Activated T-helper 2 cell treated with anti-CD3 and anti-CD28 coated beads, Interferon-gamma antibody, Interleukin-2, Interleukin-4, amounts not matched to agents 10 μg/mL and 5 μg/mL and 100 μg/mL, durations not matched to agents 14 hours and 24 hours and 36 hours (primary cell): ENCODE results near the gene MYEF2. TPM values are rescaled to one million over a fixed set of nuclear protein-coding genes. Genes with fewer than 3 reads are reported as not detected.

Experiments
- DNase-seq: peaks from one replicate; pipeline ENCODE4 v3.0.0; 2021; ENCODE audit warnings: low spot score
- H3K27ac Mint-ChIP-seq: one replicate; pipeline ENCODE4 v1.8.0; 2021; ENCODE audit warnings: mixed read lengths
- H3K27me3 Mint-ChIP-seq: one replicate; pipeline ENCODE4 v1.8.0; 2021; ENCODE audit warnings: low read depth, mixed read lengths
- H3K36me3 Mint-ChIP-seq: one replicate; pipeline ENCODE4 v1.8.0; 2021; ENCODE audit warnings: low read depth, mixed read lengths
- H3K4me1 Mint-ChIP-seq: one replicate; pipeline ENCODE4 v1.8.0; 2021; ENCODE audit warnings: low read depth, mixed read lengths
- H3K4me3 Mint-ChIP-seq: one replicate; pipeline ENCODE4 v1.8.0; 2021; ENCODE audit warnings: low read depth, mild to moderate bottlenecking, moderate library complexity, mixed read lengths
- H3K9me3 Mint-ChIP-seq: one replicate; pipeline ENCODE4 v1.8.0; 2021; ENCODE audit warnings: mixed read lengths
- intact Hi-C: fragments of 100-400 bp; cut with micrococcal nuclease; formaldehyde crosslinking; loops from one replicate; pipeline ENCODE4 v1.15.1; 2023
- total RNA-seq: library from RNA; stranded (reverse); gene quantifications from 2 replicates; pipeline ENCODE4 v1.2.3, GENCODE V29; 2022

MYEF2 gene
- total RNA-seq, 1 donor from 2014 or later, result 36.3 TPM

- H3K9me3 Mint-ChIP-seq, result no peaks in the 10 kb centered on the region
- intact Hi-C loops, result no loop called here
- DNase-seq, result no peak
- H3K36me3 Mint-ChIP-seq, result no peaks in the 10 kb centered on the region
- peaks cover 8% of the 10 kb centered on the region for H3K27me3 Mint-ChIP-seq
- H3K4me1 Mint-ChIP-seq, result no peaks in the 10 kb centered on the region
- no peak overlapping the region for H3K4me3 Mint-ChIP-seq
- H3K27ac Mint-ChIP-seq, result no peak overlapping the region
Measured at GRCh38 chr15:48096813-48097212, 81.3 kb downstream of the MYEF2 start.

GRCh38 chr15:48096355-48096786 is 81.7 kb downstream of the MYEF2 start:
- H3K36me3 Mint-ChIP-seq, result no peaks in the 10 kb centered on the region
- H3K4me3 Mint-ChIP-seq, result no peak overlapping the region
- no peak overlapping the region for H3K27ac Mint-ChIP-seq
- no peaks in the 10 kb centered on the region for H3K4me1 Mint-ChIP-seq
- no peak for DNase-seq
- H3K27me3 Mint-ChIP-seq, result peaks cover 8% of the 10 kb centered on the region
- no peaks in the 10 kb centered on the region for H3K9me3 Mint-ChIP-seq
- intact Hi-C loops, result no loop called here

- Mint-ChIP-seq H3K9me3 (no peaks in the 10 kb centered on the region), H3K4me3 (no peak overlapping the region), H3K27me3 (no peaks in the 10 kb centered on the region), H3K36me3 (no peaks in the 10 kb centered on the region), H3K4me1 (no peaks in the 10 kb centered on the region), H3K27ac (no peak overlapping the region)
- no peak for DNase-seq
- intact Hi-C loops, result no loop called here
Measured at GRCh38 chr15:48091522-48091921, 86.6 kb downstream of the MYEF2 start.

- no peaks in the 10 kb centered on the region for H3K36me3 Mint-ChIP-seq
- no peaks in the 10 kb centered on the region for H3K27me3 Mint-ChIP-seq
- intact Hi-C loops, result no loop called here
- H3K27ac Mint-ChIP-seq, result no peak overlapping the region
- no peak overlapping the region for H3K4me3 Mint-ChIP-seq
- H3K4me1 Mint-ChIP-seq, result no peaks in the 10 kb centered on the region
- no peak for DNase-seq
- no peaks in the 10 kb centered on the region for H3K9me3 Mint-ChIP-seq
Measured at GRCh38 chr15:48090666-48091065, 87.4 kb downstream of the MYEF2 start.

GRCh38 chr15:48090115-48090514 is 88.0 kb downstream of the MYEF2 start:
- no peaks in the 10 kb centered on the region for H3K36me3 Mint-ChIP-seq
- H3K27me3 Mint-ChIP-seq, result no peaks in the 10 kb centered on the region
- no peak for DNase-seq
- H3K4me1 Mint-ChIP-seq, result no peaks in the 10 kb centered on the region
- intact Hi-C loops, result no loop called here
- no peak overlapping the region for H3K27ac Mint-ChIP-seq
- no peak overlapping the region for H3K4me3 Mint-ChIP-seq
- H3K9me3 Mint-ChIP-seq, result no peaks in the 10 kb centered on the region

GRCh38 chr15:48089702-48090101 is 88.4 kb downstream of the MYEF2 start:
- Mint-ChIP-seq H3K36me3 (no peaks in the 10 kb centered on the region), H3K4me1 (no peaks in the 10 kb centered on the region), H3K9me3 (no peaks in the 10 kb centered on the region), H3K27ac (no peak overlapping the region), H3K4me3 (no peak overlapping the region), H3K27me3 (no peaks in the 10 kb centered on the region)
- intact Hi-C loops, result no loop called here
- no peak for DNase-seq

- Mint-ChIP-seq H3K4me3 (no peak overlapping the region), H3K27ac (no peak overlapping the region), H3K9me3 (no peaks in the 10 kb centered on the region), H3K27me3 (no peaks in the 10 kb centered on the region), H3K4me1 (no peaks in the 10 kb centered on the region), H3K36me3 (no peaks in the 10 kb centered on the region)
- DNase-seq, result no peak
- intact Hi-C loops, result no loop called here
Measured at GRCh38 chr15:48087844-48088243, 90.3 kb downstream of the MYEF2 start.

GRCh38 chr15:48086576-48086975 is 91.5 kb downstream of the MYEF2 start:
- Mint-ChIP-seq H3K27me3 (peaks cover 1% of the 10 kb centered on the region), H3K27ac (no peak overlapping the region), H3K36me3 (no peaks in the 10 kb centered on the region), H3K9me3 (no peaks in the 10 kb centered on the region), H3K4me1 (no peaks in the 10 kb centered on the region), H3K4me3 (no peak overlapping the region)
- DNase-seq, result no peak
- intact Hi-C loops, result no loop called here

GRCh38 chr15:48086133-48086532 is 92.0 kb downstream of the MYEF2 start:
- DNase-seq, result no peak
- Mint-ChIP-seq H3K27me3 (peaks cover 2% of the 10 kb centered on the region), H3K36me3 (no peaks in the 10 kb centered on the region), H3K4me1 (no peaks in the 10 kb centered on the region), H3K9me3 (no peaks in the 10 kb centered on the region), H3K27ac (no peak overlapping the region), H3K4me3 (no peak overlapping the region)
- intact Hi-C loops, result no loop called here

- H3K27ac Mint-ChIP-seq, result no peak overlapping the region
- intact Hi-C loops, result no loop called here
Measured at GRCh38 chr15:48085591-48085930, 92.5 kb downstream of the MYEF2 start.

GRCh38 chr15:48084759-48085590 is 93.1 kb downstream of the MYEF2 start:
- no peak overlapping the region for H3K27ac Mint-ChIP-seq
- H3K27me3 Mint-ChIP-seq, result peaks cover 2% of the 10 kb centered on the region
- intact Hi-C loops, result no loop called here
- no peak overlapping the region for H3K4me3 Mint-ChIP-seq
- no peaks in the 10 kb centered on the region for H3K4me1 Mint-ChIP-seq
- H3K36me3 Mint-ChIP-seq, result no peaks in the 10 kb centered on the region
- no peaks in the 10 kb centered on the region for H3K9me3 Mint-ChIP-seq
- no peak for DNase-seq

More at GRCh38 chr15:48085591-48085930, 92.5 kb downstream of the MYEF2 start:
- Mint-ChIP-seq H3K4me3 (no peak overlapping the region), H3K36me3 (no peaks in the 10 kb centered on the region), H3K27me3 (peaks cover 2% of the 10 kb centered on the region), H3K9me3 (no peaks in the 10 kb centered on the region), H3K4me1 (no peaks in the 10 kb centered on the region)
- no peak for DNase-seq
